ENCODE results near the gene TP53INP2. TPM values are rescaled to one million over a fixed set of nuclear protein-coding genes. Genes with fewer than 3 reads are reported as not detected.

TP53INP2 gene
- total and polyA plus RNA-seq, 8 donors, result 8.4 to 63.1 (median 26.5) TPM

DNA sequence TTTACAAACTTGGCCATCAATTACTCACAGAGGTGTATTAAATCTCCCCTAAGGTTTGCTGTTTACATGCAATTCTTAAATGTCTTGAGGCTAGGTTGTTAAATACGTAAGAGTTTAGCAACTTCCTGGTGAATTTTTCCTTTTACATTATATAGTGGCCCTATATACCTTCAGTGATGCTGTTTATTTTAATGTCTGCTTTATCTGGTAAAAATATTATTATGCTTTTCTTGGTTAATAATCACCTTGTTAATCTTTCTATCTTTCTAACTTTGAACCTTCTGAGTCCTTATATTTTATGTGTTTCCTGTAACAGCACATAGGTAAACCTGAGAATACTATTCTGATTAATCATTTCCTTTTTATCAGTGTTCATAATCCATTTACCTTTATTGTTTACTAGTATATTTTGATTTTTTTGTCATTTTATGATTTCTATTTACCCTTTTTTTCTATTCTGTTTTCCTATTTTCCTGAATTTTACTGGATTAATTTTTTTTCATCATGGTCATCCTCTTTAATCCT lies 57.9 kb downstream of the TP53INP2 start:
- WGBS, 5 donors, result 0 to 94% (median 47%) methylated on average over 1 of the region's 1 CpG

More for the DNA sequence above, 57.9 kb downstream of the TP53INP2 start:
- intact Hi-C loops (cut with DNase I; ENCODE audit: low total_unique reads), result no loop called here
- H3K9me3 ChIP-seq, result no peaks in the 10 kb centered on the region
- no peak for DNase-seq
- no peak overlapping the region for H3K27ac ChIP-seq
- TF ChIP-seq POLR2AphosphoS5 (IDR thresholded peaks at IDR 0.05) (no peak), EP300 (IDR thresholded peaks at IDR 0.05) (no peak), POLR2A (IDR thresholded peaks at IDR 0.05) (no peak)
- TF ChIP-seq, protein P1, sequence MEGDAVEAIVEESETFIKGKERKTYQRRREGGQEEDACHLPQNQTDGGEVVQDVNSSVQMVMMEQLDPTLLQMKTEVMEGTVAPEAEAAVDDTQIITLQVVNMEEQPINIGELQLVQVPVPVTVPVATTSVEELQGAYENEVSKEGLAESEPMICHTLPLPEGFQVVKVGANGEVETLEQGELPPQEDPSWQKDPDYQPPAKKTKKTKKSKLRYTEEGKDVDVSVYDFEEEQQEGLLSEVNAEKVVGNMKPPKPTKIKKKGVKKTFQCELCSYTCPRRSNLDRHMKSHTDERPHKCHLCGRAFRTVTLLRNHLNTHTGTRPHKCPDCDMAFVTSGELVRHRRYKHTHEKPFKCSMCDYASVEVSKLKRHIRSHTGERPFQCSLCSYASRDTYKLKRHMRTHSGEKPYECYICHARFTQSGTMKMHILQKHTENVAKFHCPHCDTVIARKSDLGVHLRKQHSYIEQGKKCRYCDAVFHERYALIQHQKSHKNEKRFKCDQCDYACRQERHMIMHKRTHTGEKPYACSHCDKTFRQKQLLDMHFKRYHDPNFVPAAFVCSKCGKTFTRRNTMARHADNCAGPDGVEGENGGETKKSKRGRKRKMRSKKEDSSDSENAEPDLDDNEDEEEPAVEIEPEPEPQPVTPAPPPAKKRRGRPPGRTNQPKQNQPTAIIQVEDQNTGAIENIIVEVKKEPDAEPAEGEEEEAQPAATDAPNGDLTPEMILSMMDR (IDR thresholded peaks at IDR 0.05), result no peak
- H3K27me3 ChIP-seq, result no peaks in the 10 kb centered on the region
- peaks cover 0 to 6% (median 0%) of the 10 kb centered on the region in 4 donors for H3K4me1 ChIP-seq
- peaks cover 37 to 98% (median 97%) of the 10 kb centered on the region in 4 donors for H3K36me3 ChIP-seq
- no peak overlapping the region for H3K4me3 ChIP-seq

Small RNA genes lying within 50 kb of the gene (small RNA-seq; reads per million reads assigned to genes)
- 0 reads per million in 4 donors for gene AL118520.1

Other genes with a start within 250 kb of the TP53INP2 start
- gene DYNLRB1, start 187.9 kb upstream of the TP53INP2 start, total RNA-seq, result 100 to 1,000 TPM in 2 of 5 donors, 10 to 100 TPM in 3; 17.3 to 171 (median 98.0) TPM
- 100 to 1,000 TPM; 208 to 224 (median 220) TPM for gene DYNLRB1, start 187.9 kb upstream of the TP53INP2 start, polyA plus RNA-seq
- gene MAP1LC3A, start 145.6 kb upstream of the TP53INP2 start, total RNA-seq, result 10 to 100 TPM; 11.7 to 85.7 (median 29.7) TPM
- gene MAP1LC3A, start 145.6 kb upstream of the TP53INP2 start, polyA plus RNA-seq, result 10 to 100 TPM; 63.2 to 98.4 (median 68.7) TPM
- gene PIGU, start 27.3 kb upstream of the TP53INP2 start, total RNA-seq, result 10 to 100 TPM in 2 of 5 donors, 1 to 10 TPM in 2, under 1 TPM in 1; 0.45 to 15.6 (median 9.7) TPM
- gene PIGU, start 27.3 kb upstream of the TP53INP2 start, polyA plus RNA-seq, result 10 to 100 TPM in 2 of 3 donors, 1 to 10 TPM in 1; 7.0 to 21.3 (median 10.9) TPM
- gene NCOA6, start 121.3 kb downstream of the TP53INP2 start, total RNA-seq, result 10 to 100 TPM in 4 of 5 donors, 1 to 10 TPM in 1; 9.7 to 63.8 (median 29.2) TPM
- 10 to 100 TPM; 13.6 to 21.0 (median 15.2) TPM for gene NCOA6, start 121.3 kb downstream of the TP53INP2 start, polyA plus RNA-seq
- gene GGT7, start 168.5 kb downstream of the TP53INP2 start, total RNA-seq, result 10 to 100 TPM; 10.5 to 29.0 (median 19.2) TPM
- 10 to 100 TPM in 1 of 3 donors, 1 to 10 TPM in 2; 4.1 to 12.8 (median 8.4) TPM for gene GGT7, start 168.5 kb downstream of the TP53INP2 start, polyA plus RNA-seq
- gene ACSS2, start 172.3 kb downstream of the TP53INP2 start, total RNA-seq, result 1,000 to 10,000 TPM in 1 of 5 donors, 100 to 1,000 TPM in 3, 10 to 100 TPM in 1; 98.8 to 1,709 (median 162) TPM
- gene ACSS2, start 172.3 kb downstream of the TP53INP2 start, polyA plus RNA-seq, result 100 to 1,000 TPM in 1 of 3 donors, 10 to 100 TPM in 2; 59.0 to 120 (median 68.5) TPM